PFSK-1 (cell line): Measurements from ENCODE around the gene RAP1A.

ENCODE experiments used
- POLR2AphosphoS5 ChIP-seq: IDR thresholded peaks from 2 replicates; pipeline ENCODE4 v1.6.1; 2012; ENCODE audit warnings: low read depth, mild to moderate bottlenecking, control low read depth, low read length, moderate library complexity
- REST ChIP-seq, 2 experiments: IDR thresholded peaks; 2 replicates each; pipeline versions ENCODE4 v1.6.1 to v1.8.0; 2011 to 2012; ENCODE audit warnings: low read depth in 2 of 2, low read length in 2 of 2, control low read depth in 1 of 2, inconsistent platforms in 1 of 2, mild to moderate bottlenecking in 1 of 2, moderate library complexity in 1 of 2; ENCODE audit not compliant: insufficient read depth in 1 of 2
- TAF1 ChIP-seq: IDR thresholded peaks from 2 replicates; pipeline ENCODE4 v1.6.1; 2012; ENCODE audit warnings: low read length, control low read depth, borderline replicate concordance; ENCODE audit not compliant: insufficient read depth

- no peak for TF ChIP-seq TAF1
- no peak for TF ChIP-seq REST (IDR thresholded peaks at IDR 0.05; ENCODE audit: insufficient read depth in 1 of 2, low read depth in 2 of 2, low read length in 2 of 2)
- no peak for TF ChIP-seq POLR2AphosphoS5
Observed at GRCh38 chr1:111604931-111605330, 14.7 kb upstream of the RAP1A start.
